Endodermal cell (in vitro differentiated cells): ENCODE data around the gene ZNF331. TPM values are rescaled to one million over a fixed set of nuclear protein-coding genes. Genes with fewer than 3 reads are reported as not detected.
"Not testable (repeated sequence)": the region's sequence is repeated elsewhere in the genome, so short reads cannot be mapped to it uniquely, and the experiment has no call there.

Source experiments
- DNase-seq: peaks from one replicate; pipeline ENCODE4 v3.0.0-alpha.2; 2017
- H3K27ac ChIP-seq: 2 replicates; pipeline ENCODE4 v1.5.1; 2013; ENCODE audit warnings: mild to moderate bottlenecking, low read depth, low read length, moderate library complexity
- H3K27me3 ChIP-seq: 2 replicates; pipeline ENCODE4 v1.6.1; 2013; ENCODE audit warnings: mild to moderate bottlenecking, low read length, moderate library complexity; ENCODE audit not compliant: insufficient read depth, control insufficient read depth, poor library complexity, severe bottlenecking
- H3K36me3 ChIP-seq: 2 replicates; pipeline ENCODE4 v1.7.0; 2013; ENCODE audit warnings: mild to moderate bottlenecking, low read length, moderate library complexity; ENCODE audit not compliant: control insufficient read depth, insufficient read depth
- H3K4me1 ChIP-seq: one replicate; pipeline ENCODE4 v1.7.0; 2013; ENCODE audit warnings: low read length; ENCODE audit not compliant: control insufficient read depth, insufficient read depth
- H3K4me3 ChIP-seq: 2 replicates; pipeline ENCODE4 v1.5.1; 2013; ENCODE audit warnings: mild to moderate bottlenecking, low read length, moderate library complexity
- H3K9ac ChIP-seq: 2 replicates; pipeline ENCODE4 v1.6.1; 2013; ENCODE audit warnings: mild to moderate bottlenecking, low read length, moderate library complexity; ENCODE audit not compliant: poor library complexity, severe bottlenecking; ENCODE audit errors: extremely low read depth
- H3K9me3 ChIP-seq: 2 replicates; pipeline ENCODE4 v1.6.1; 2013; ENCODE audit warnings: mild to moderate bottlenecking, low read length, moderate library complexity; ENCODE audit not compliant: control insufficient read depth
- H3K27ac Mint-ChIP-seq: 2 replicates; pipeline ENCODE4 v1.8.0; 2020; ENCODE audit warnings: mixed read lengths
- H3K27me3 Mint-ChIP-seq: 2 replicates; pipeline ENCODE4 v1.8.0; 2021; ENCODE audit warnings: mild to moderate bottlenecking, mixed read lengths; ENCODE audit not compliant: insufficient read depth
- H3K36me3 Mint-ChIP-seq: 2 replicates; pipeline ENCODE4 v1.8.0; 2020; ENCODE audit warnings: low read depth, mixed read lengths
- H3K4me1 Mint-ChIP-seq: 2 replicates; pipeline ENCODE4 v1.8.0; 2020; ENCODE audit warnings: mixed read lengths
- H3K4me3 Mint-ChIP-seq: 2 replicates; pipeline ENCODE4 v1.8.0; 2020; ENCODE audit warnings: mild to moderate bottlenecking, moderate library complexity, mixed read lengths
- H3K9me3 Mint-ChIP-seq: 2 replicates; pipeline ENCODE4 v1.8.0; 2020; ENCODE audit warnings: mild to moderate bottlenecking, mixed read lengths
- CTCF ChIP-seq: fragments of 200-600 bp; sonication (generic); conservative IDR thresholded peaks from 2 replicates; pipeline ENCODE4 v1.5.0; 2021; ENCODE audit warnings: antibody characterized with exemption, mild to moderate bottlenecking
- WGBS, 2 experiments: methylation state at CpG; one replicate each; pipeline versions ENCODE4 v1.1.5 to v1.1.7; 2013; ENCODE audit warnings: missing lambda C conversion rate in 2 of 2, mixed read lengths in 1 of 2; ENCODE audit not compliant: insufficient coverage in 1 of 2, insufficient read length in 1 of 2; 5-methylcytosine and 5-hydroxymethylcytosine counted together
- total RNA-seq, 2 donors: library from RNA; stranded (reverse); fragmentation: NEBNext Ultra II Directional in 1 of 2; extraction: Animal tissue kit (Norgen Biotek cat#: 25700) in 1 of 2; gene quantifications; 2 replicates in 1 of 2; 3 replicates in 1 of 2; pipeline ENCODE4 v1.2.1, GENCODE V29; 2021

The ZNF331 gene
- total RNA-seq, 2 donors from 2014 or later = 32.1 to 50.1 TPM

- Mint-ChIP-seq H3K9me3 (no peaks in the 10 kb centered on the region), H3K36me3 (peaks cover 7% of the 10 kb centered on the region), H3K27ac (no peak overlapping the region), H3K27me3 (no peaks in the 10 kb centered on the region), H3K4me1 (peaks cover 19% of the 10 kb centered on the region), H3K4me3 (no peak overlapping the region)
- no peak for DNase-seq
- Histone ChIP-seq H3K27ac (no peak overlapping the region), H3K9me3 (no peaks in the 10 kb centered on the region), H3K9ac (no peak overlapping the region), H3K36me3 (no peaks in the 10 kb centered on the region), H3K4me1 (no peaks in the 10 kb centered on the region), H3K4me3 (no peak overlapping the region), H3K27me3 (no peaks in the 10 kb centered on the region)
- no peak for TF ChIP-seq CTCF
- WGBS, 2 experiments = 91% methylated on average over 2 of the region's 2 CpGs; no CpG with 5 or more reads in 1 of the 2 experiments
Measured at GRCh38 chr19:53511357-53511756, 26.6 kb upstream of the ZNF331 start.

GRCh38 chr19:53511933-53512374 is 26.0 kb upstream of the ZNF331 start:
- H3K36me3 ChIP-seq = no peaks in the 10 kb centered on the region
- no peaks in the 10 kb centered on the region for H3K9me3 ChIP-seq
- H3K4me3 ChIP-seq = no peak overlapping the region
- no peaks in the 10 kb centered on the region for H3K27me3 Mint-ChIP-seq
- no peaks in the 10 kb centered on the region for H3K27me3 ChIP-seq
- H3K9me3 Mint-ChIP-seq = no peaks in the 10 kb centered on the region
- peaks cover 4% of the 10 kb centered on the region for H3K36me3 Mint-ChIP-seq
- H3K4me3 Mint-ChIP-seq = no peak overlapping the region
- no peak overlapping the region for H3K27ac ChIP-seq
- TF ChIP-seq CTCF = peak; percentile 93
- DNase-seq = peak; percentile 94
- peaks cover 13% of the 10 kb centered on the region for H3K4me1 Mint-ChIP-seq
- WGBS, 2 experiments = 55 to 58% methylated on average over 6 to 11 of the region's 11 CpGs
- H3K9ac ChIP-seq = no peak overlapping the region
- H3K4me1 ChIP-seq = no peaks in the 10 kb centered on the region
- no peak overlapping the region for H3K27ac Mint-ChIP-seq

- not testable (repeated sequence) for H3K36me3 ChIP-seq, H3K27me3 ChIP-seq, H3K4me3 Mint-ChIP-seq, H3K9me3 Mint-ChIP-seq, DNase-seq, H3K27me3 Mint-ChIP-seq, H3K27ac Mint-ChIP-seq, H3K4me1 Mint-ChIP-seq, H3K9me3 ChIP-seq, H3K27ac ChIP-seq, H3K9ac ChIP-seq, H3K4me3 ChIP-seq, H3K4me1 ChIP-seq
- peaks cover 11% of the 10 kb centered on the region for H3K36me3 Mint-ChIP-seq
- 92 to 97% methylated on average over 2 of the region's 3 CpGs for WGBS, 2 experiments
Measured at GRCh38 chr19:53515047-53515446, 22.9 kb upstream of the ZNF331 start.

- Mint-ChIP-seq H3K36me3 (peaks cover 7% of the 10 kb centered on the region), H3K9me3 (peaks cover 2% of the 10 kb centered on the region), H3K4me3 (no peak overlapping the region), H3K27me3 (no peaks in the 10 kb centered on the region), H3K4me1 (peaks cover 6% of the 10 kb centered on the region), H3K27ac (no peak overlapping the region)
- Histone ChIP-seq H3K9ac (no peak overlapping the region), H3K36me3 (no peaks in the 10 kb centered on the region), H3K4me3 (no peak overlapping the region), H3K27ac (no peak overlapping the region), H3K9me3 (no peaks in the 10 kb centered on the region), H3K27me3 (no peaks in the 10 kb centered on the region), H3K4me1 (no peaks in the 10 kb centered on the region)
- TF ChIP-seq CTCF = no peak
- WGBS, 2 experiments = 73 to 79% methylated on average over 3 to 5 of the region's 5 CpGs
- no peak for DNase-seq
Measured at GRCh38 chr19:53517114-53517741, 20.7 kb upstream of the ZNF331 start.
